Activated CD4-positive, alpha-beta T cell treated with anti-CD3 and anti-CD28 coated beads for 48 hours (primary cell): ENCODE results near the gene POLR2H.

ENCODE experiments used
- DNase-seq: peaks from one replicate; pipeline ENCODE4 v3.0.0-alpha.2; 2020

POLR2H gene

GRCh38 chr3:184372296-184372821, 10.8 kb downstream of the POLR2H start:
- DNase-seq, result no peak

GRCh38 chr3:184372911-184373310, 11.4 kb downstream of the POLR2H start:
- DNase-seq, result no peak

- DNase-seq, result no peak
Measured at GRCh38 chr3:184373422-184373821, 11.9 kb downstream of the POLR2H start.

GRCh38 chr3:184375747-184376461, 14.4 kb downstream of the POLR2H start:
- DNase-seq, result no peak

GRCh38 chr3:184377374-184377773, 15.9 kb downstream of the POLR2H start:
- DNase-seq, result no peak

GRCh38 chr3:184377882-184378445, 16.5 kb downstream of the POLR2H start, which contains the start of gene THPO:
THPO (minus strand) TSS chr3:184378207; CDS start chr3:184376259, 1,948 bp downstream.
- DNase-seq, result no peak

- DNase-seq, result no peak
Measured at GRCh38 chr3:184378651-184379357, 17.3 kb downstream of the POLR2H start.

- DNase-seq, result no peak
Measured at GRCh38 chr3:184379358-184380184, 18.1 kb downstream of the POLR2H start, which contains the start of gene CHRD. CHRD (plus strand) TSS chr3:184380054; CDS start chr3:184380319, 265 bp downstream.

- DNase-seq, result peak; percentile 41
Measured at GRCh38 chr3:184380185-184380626, 18.7 kb downstream of the POLR2H start.

- no peak for DNase-seq
Measured at GRCh38 chr3:184380627-184381260, 19.2 kb downstream of the POLR2H start.

GRCh38 chr3:184381261-184382224, 20.0 kb downstream of the POLR2H start:
- no peak for DNase-seq

GRCh38 chr3:184382326-184383032, 21.0 kb downstream of the POLR2H start:
- no peak for DNase-seq

GRCh38 chr3:184383033-184383740, 21.7 kb downstream of the POLR2H start:
- DNase-seq, result no peak

GRCh38 chr3:184384342-184384741, 22.8 kb downstream of the POLR2H start:
- DNase-seq, result no peak

- no peak for DNase-seq
Measured at GRCh38 chr3:184384856-184385422, 23.4 kb downstream of the POLR2H start.

GRCh38 chr3:184386047-184386806, 24.7 kb downstream of the POLR2H start:
- DNase-seq, result no peak

- no peak for DNase-seq
Measured at GRCh38 chr3:184387174-184387714, 25.7 kb downstream of the POLR2H start.
